H1 (cell line): Measurements from ENCODE around the gene IRX4. TPM values are rescaled to one million over a fixed set of nuclear protein-coding genes. Genes with fewer than 3 reads are reported as not detected.
A peak's percentile ranks its signal among the peaks of the same experiment; 100 is the strongest.

Experiments
- CTCF ChIA-PET: fragments of 300-600 bp; sonication (Branson Sonifier 250); formaldehyde crosslinking; loops from one replicate; lab custom pipeline; 2021; ENCODE audit not compliant: partially characterized antibody; lab: Charles Lee
- POLR2A ChIA-PET: fragments of 300-600 bp; sonication (Branson Sonifier 250); formaldehyde crosslinking; loops from one replicate; lab custom pipeline; 2021; ENCODE audit warnings: inconsistent platforms; ENCODE audit not compliant: partially characterized antibody; lab: Charles Lee
- DNase-seq, 2 experiments: peaks; one replicate each; pipeline versions ENCODE4 v3.0.0 to v3.0.0-alpha.2; 2010 to 2022; ENCODE audit warnings: low spot score in 2 of 2, low read depth in 1 of 2, mixed read lengths in 1 of 2
- FAIRE-seq: peaks from 2 replicates; lab custom pipeline; 2011; peaks lifted over from hg19 to GRCh38; lab: Jason Lieb, UNC
- H2AFZ ChIP-seq: 2 replicates; pipeline ENCODE4 v1.8.1; 2012; ENCODE audit warnings: low read length, inconsistent platforms
- H2AK5ac ChIP-seq: 2 replicates; pipeline ENCODE4 v1.6.1; 2013; ENCODE audit warnings: low read depth, low read length
- H2BK120ac ChIP-seq: replicated peaks from 2 replicates; pipeline ENCODE3; 2013; ENCODE audit warnings: low read depth, low read length, inconsistent platforms
- H2BK12ac ChIP-seq: 2 replicates; pipeline ENCODE4 v1.6.1; 2013; ENCODE audit warnings: low read depth, low read length
- H2BK15ac ChIP-seq: 2 replicates; pipeline ENCODE4 v1.6.1; 2013; ENCODE audit warnings: low read length
- H2BK20ac ChIP-seq: 2 replicates; pipeline ENCODE4 v1.6.1; 2013; ENCODE audit warnings: low read length
- H2BK5ac ChIP-seq: 2 replicates; pipeline ENCODE4 v1.6.1; 2013; ENCODE audit warnings: low read depth, low read length
- H3K14ac ChIP-seq: 2 replicates; pipeline ENCODE4 v1.6.1; 2013; ENCODE audit warnings: inconsistent platforms; ENCODE audit not compliant: insufficient read length
- H3K18ac ChIP-seq: 2 replicates; pipeline ENCODE4 v1.6.1; 2013; ENCODE audit warnings: low read length; ENCODE audit errors: extremely low read depth
- H3K23ac ChIP-seq: 2 replicates; pipeline ENCODE4 v1.6.1; 2013; ENCODE audit warnings: inconsistent platforms; ENCODE audit not compliant: insufficient read length
- H3K23me2 ChIP-seq: 2 replicates; pipeline ENCODE4 v1.6.1; 2013; ENCODE audit warnings: low read depth, low read length
- H3K27ac ChIP-seq: 2 replicates; pipeline ENCODE4 v1.6.1; 2011; ENCODE audit warnings: low read depth, low read length, inconsistent platforms
- H3K27me3 ChIP-seq, 4 experiments: replicated peaks in 1 of 4; 1 replicate in 1 of 4; 2 replicates in 3 of 4; pipeline versions ENCODE4 v1.6.1 to v1.8.1; 2011 to 2013; ENCODE audit warnings: low read length in 3 of 4, mild to moderate bottlenecking in 3 of 4, inconsistent platforms in 2 of 4, mixed read lengths in 2 of 4, moderate library complexity in 1 of 4; ENCODE audit not compliant: control insufficient read depth in 3 of 4, insufficient read depth in 3 of 4; ENCODE audit errors: extremely low read depth in 1 of 4
- H3K36me3 ChIP-seq, 4 experiments: 2 replicates each; pipeline versions ENCODE4 v1.6.1 to v1.8.1; 2011 to 2013; ENCODE audit warnings: mild to moderate bottlenecking in 4 of 4, low read length in 3 of 4, moderate library complexity in 2 of 4, control low read depth in 1 of 4, inconsistent platforms in 1 of 4; ENCODE audit not compliant: insufficient read depth in 4 of 4, control insufficient read depth in 2 of 4
- H3K4ac ChIP-seq: replicated peaks from 2 replicates; pipeline ENCODE3; 2013; ENCODE audit warnings: low read length, low read depth, mixed read lengths, inconsistent platforms; ENCODE audit not compliant: insufficient read length
- H3K4me1 ChIP-seq, 4 experiments: replicated peaks in 1 of 4; 1 replicate in 1 of 4; 2 replicates in 3 of 4; pipeline versions ENCODE4 v1.6.1 to v1.8.1; 2011 to 2013; ENCODE audit warnings: low read length in 3 of 4, inconsistent platforms in 2 of 4, mixed read lengths in 1 of 4; ENCODE audit not compliant: insufficient read depth in 4 of 4, control insufficient read depth in 3 of 4
- H3K4me2 ChIP-seq, 2 experiments: 2 replicates each; pipeline versions ENCODE4 v1.6.1 to v1.8.1; 2011 to 2013; ENCODE audit warnings: low read depth in 2 of 2, low read length in 2 of 2, control low read depth in 1 of 2, inconsistent platforms in 1 of 2, mild to moderate bottlenecking in 1 of 2; ENCODE audit not compliant: insufficient read depth in 1 of 2
- H3K4me3 ChIP-seq, 4 experiments: fragments of 200-600, 300-600 bp in 1 of 4; sonication (generic), shearing (Covaris generic), sonication (Bioruptor Twin) in 1 of 4; 2 replicates each; pipeline versions ENCODE4 v1.5.1 to v1.8.1; 2011 to 2016; ENCODE audit warnings: low read length in 4 of 4, low read depth in 3 of 4, control low read depth in 2 of 4, inconsistent platforms in 2 of 4, mild to moderate bottlenecking in 2 of 4, mixed read lengths in 1 of 4, moderate library complexity in 1 of 4; ENCODE audit not compliant: insufficient read depth in 2 of 4; ENCODE audit errors: extremely low read depth in 1 of 4
- H3K56ac ChIP-seq: replicated peaks from 2 replicates; pipeline ENCODE3; 2013; ENCODE audit warnings: low read depth, mild to moderate bottlenecking, mixed read lengths, low read length, inconsistent platforms; ENCODE audit not compliant: insufficient read length
- H3K79me1 ChIP-seq: 2 replicates; pipeline ENCODE4 v1.6.1; 2013; ENCODE audit warnings: low read depth, low read length, control low read depth
- H3K79me2 ChIP-seq, 2 experiments: 2 replicates each; pipeline versions ENCODE4 v1.6.1 to v1.8.1; 2012 to 2013; ENCODE audit warnings: low read length in 2 of 2, mild to moderate bottlenecking in 2 of 2, inconsistent platforms in 1 of 2; ENCODE audit not compliant: insufficient read depth in 2 of 2, control insufficient read depth in 1 of 2
- H3K9ac ChIP-seq, 4 experiments: replicated peaks in 1 of 4; 1 replicate in 1 of 4; 2 replicates in 3 of 4; pipeline versions ENCODE4 v1.6.1 to v1.8.1; 2011 to 2013; ENCODE audit warnings: low read depth in 3 of 4, low read length in 3 of 4, control low read depth in 2 of 4, mild to moderate bottlenecking in 2 of 4, moderate library complexity in 2 of 4, inconsistent platforms in 1 of 4; ENCODE audit errors: extremely low read depth in 1 of 4
- H3K9me3 ChIP-seq, 2 experiments: 2 replicates each; pipeline versions ENCODE4 v1.6.1 to v1.8.1; 2012 to 2013; ENCODE audit warnings: mild to moderate bottlenecking in 2 of 2, moderate library complexity in 2 of 2, control low read depth in 1 of 2, inconsistent platforms in 1 of 2, low read depth in 1 of 2, low read length in 1 of 2, mixed read lengths in 1 of 2; ENCODE audit not compliant: insufficient read depth in 2 of 2
- H4K20me1 ChIP-seq, 2 experiments: replicated peaks in 1 of 2; 2 replicates each; pipeline versions ENCODE3 to v1.8.1; 2011 to 2013; ENCODE audit warnings: inconsistent platforms in 2 of 2, low read length in 2 of 2, mild to moderate bottlenecking in 1 of 2; ENCODE audit not compliant: insufficient read depth in 2 of 2, control insufficient read depth in 1 of 2
- H4K5ac ChIP-seq: 2 replicates; pipeline ENCODE4 v1.6.1; 2013; ENCODE audit warnings: low read length, low read depth, mixed read lengths, inconsistent platforms; ENCODE audit not compliant: insufficient read length
- H4K8ac ChIP-seq: 2 replicates; pipeline ENCODE4 v1.8.0; 2013; ENCODE audit warnings: mild to moderate bottlenecking, moderate library complexity, low read length, inconsistent platforms; ENCODE audit not compliant: insufficient read depth; ENCODE audit errors: extremely low read depth
- H4K91ac ChIP-seq: replicated peaks from 2 replicates; pipeline ENCODE3; 2013; ENCODE audit warnings: low read length, mixed read lengths, inconsistent platforms; ENCODE audit not compliant: insufficient read length
- ASH2L ChIP-seq: fragments of 200-600, 300-600 bp; sonication (generic); IDR thresholded peaks from one replicate; pipeline ENCODE4 v1.7.1; 2017; ENCODE audit warnings: low read length
- CREB1 ChIP-seq: IDR thresholded peaks from 2 replicates; pipeline ENCODE4 v1.6.1; 2012; ENCODE audit warnings: inconsistent platforms
- CTBP2 ChIP-seq: IDR thresholded peaks from 2 replicates; pipeline ENCODE4 v1.7.0; 2011; ENCODE audit warnings: borderline replicate concordance, mild to moderate bottlenecking, moderate library complexity, mixed read lengths, low read length; ENCODE audit not compliant: insufficient read depth, insufficient read length
- EZH2 ChIP-seq: fragments of 200-600 bp; sonication (generic); IDR thresholded peaks from 2 replicates; pipeline ENCODE4 v1.7.1; 2012; ENCODE audit warnings: low read depth, mild to moderate bottlenecking, moderate library complexity, low read length, inconsistent platforms; ENCODE audit not compliant: severe bottlenecking
- RBBP5 ChIP-seq: IDR thresholded peaks from 2 replicates; pipeline ENCODE4 v1.7.1; 2012; ENCODE audit warnings: low read depth, mild to moderate bottlenecking, inconsistent platforms, low read length, moderate library complexity, borderline replicate concordance
- SP1 ChIP-seq: IDR thresholded peaks from 2 replicates; pipeline ENCODE4 v1.6.1; 2011; ENCODE audit warnings: low read depth, low read length
- SP2 ChIP-seq: IDR thresholded peaks from 2 replicates; pipeline ENCODE4 v1.6.1; 2012; ENCODE audit warnings: mild to moderate bottlenecking, low read length, inconsistent platforms
- SP4 ChIP-seq: IDR thresholded peaks from 2 replicates; pipeline ENCODE4 v1.6.1; 2012; ENCODE audit warnings: low read length, inconsistent platforms
- TCF12 ChIP-seq: IDR thresholded peaks from 2 replicates; pipeline ENCODE4 v1.6.1; 2011; ENCODE audit warnings: low read depth, mild to moderate bottlenecking, low read length
- WGBS, 2 experiments: shearing (Covaris generic) in 1 of 2; methylation state at CpG; one replicate each; pipeline versions ENCODE4 v1.1.6 to v1.1.7; 2013 to 2015; ENCODE audit warnings: low lambda C conversion rate in 2 of 2, mixed read lengths in 2 of 2, inconsistent platforms in 1 of 2, low coverage in 1 of 2, missing lambda C conversion rate in 1 of 2; ENCODE audit not compliant: insufficient replicate concordance in 2 of 2, insufficient coverage in 1 of 2, insufficient read length in 1 of 2; ENCODE audit errors: extremely low coverage in 1 of 2, missing lambda C conversion rate in 1 of 2; 5-methylcytosine and 5-hydroxymethylcytosine counted together
- polyA plus RNA-seq, 7 experiments: library from polyadenylated mRNA; depleted of rRNA in 3 of 7; stranded (reverse) in 5 of 7; unstranded in 2 of 7; fragments of >200 nt in 5 of 7; fragments of 200-250 nt in 2 of 7; gene quantifications; 1 replicate in 5 of 7; 2 replicates in 1 of 7; 4 replicates in 1 of 7; pipeline versions ENCODE4 v1.2.1 to v1.2.3, GENCODE V29; 2011 to 2013; ENCODE audit warnings: missing spikeins in 2 of 7, mixed read lengths in 2 of 7
- total RNA-seq: library from RNA; stranded (reverse); fragmentation: NEBNext Ultra II Directional; extraction: Animal tissue kit (Norgen Biotek cat#: 25700); gene quantifications from 2 replicates; pipeline ENCODE4 v1.2.1, GENCODE V29; 2021
- TF ChIP-seq, protein P1 (sequence below): IDR thresholded peaks from 2 replicates; pipeline ENCODE4 v1.6.1; 2012; ENCODE audit warnings: low read length, inconsistent platforms

Gene IRX4
- total and polyA plus RNA-seq, 2 of the 8 experiments (the other 6 are each of a cell fraction or from before 2014, with no cell fraction given) = 0.45 to 1.2 TPM

DNA sequence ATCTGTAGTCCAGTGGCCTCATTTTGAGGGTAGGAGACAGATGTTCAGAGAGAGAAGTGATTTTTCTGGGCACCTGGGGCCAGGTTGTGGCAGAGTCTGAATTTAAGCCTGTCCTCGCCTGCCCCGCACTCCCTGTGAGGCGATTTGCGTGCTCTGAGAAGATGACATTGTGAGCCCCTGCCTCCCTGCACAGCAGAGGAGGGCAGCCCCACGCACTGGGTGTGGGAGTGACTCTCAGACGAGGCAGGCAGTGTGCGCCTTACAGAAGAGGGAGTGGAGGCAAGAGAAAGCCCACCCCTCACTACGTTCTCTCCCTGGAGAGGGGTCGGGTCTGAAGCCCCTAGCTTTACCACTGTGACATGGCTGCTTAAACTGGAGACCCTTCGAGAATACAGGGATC is 35.7 kb downstream of the IRX4 start:
- H3K56ac ChIP-seq = no peak overlapping the region
- no peak overlapping the region for H3K23ac ChIP-seq
- peaks cover 0 to 15% (median 10%) of the 10 kb centered on the region in 4 experiments; a peak in 5 of 7 replicates for H3K4me1 ChIP-seq
- no peak overlapping the region for H4K5ac ChIP-seq
- no peak overlapping the region for H2BK12ac ChIP-seq
- no peaks in the 10 kb centered on the region for H3K36me3 ChIP-seq
- H3K27ac ChIP-seq = no peak overlapping the region
- 83% methylated on average over 10 of the region's 10 CpGs; no CpG with 5 or more reads in 1 of the 2 experiments for WGBS, 2 experiments
- H3K79me2 ChIP-seq = no peaks in the 10 kb centered on the region
- ChIA-PET CTCF (interaction anchor here (0.6 to 1.2 kb wide), 2 partner anchors 13 to 15 kb away, joined by 3 read pairs; no protein-coding TSS in a partner anchor), POLR2A (no interaction called here)
- H3K14ac ChIP-seq = no peak overlapping the region
- H2AK5ac ChIP-seq = no peak overlapping the region
- FAIRE-seq = no peak
- peaks cover 6% of the 10 kb centered on the region; the same call in 1 of the 2 replicates for H3K23me2 ChIP-seq
- H4K8ac ChIP-seq = no peak overlapping the region
- H2BK15ac ChIP-seq = peak overlapping the region; percentile 88; the same call in 1 of the 2 replicates
- H2BK120ac ChIP-seq = no peak overlapping the region
- H3K79me1 ChIP-seq = no peaks in the 10 kb centered on the region
- no peak for DNase-seq
- no peak overlapping the region for H2BK20ac ChIP-seq
- H3K9ac ChIP-seq = no peak overlapping the region
- no peak overlapping the region for H3K4me3 ChIP-seq
- peaks cover 0 to 2% of the 10 kb centered on the region in 2 experiments for H4K20me1 ChIP-seq
- no peak overlapping the region for H3K4me2 ChIP-seq
- no peaks in the 10 kb centered on the region for H3K9me3 ChIP-seq
- H4K91ac ChIP-seq = no peak overlapping the region
- H2BK5ac ChIP-seq = no peak overlapping the region
- no peak overlapping the region for H3K18ac ChIP-seq
- peaks cover 7 to 45% (median 33%) of the 10 kb centered on the region in 4 experiments for H3K27me3 ChIP-seq
- no peak overlapping the region for H3K4ac ChIP-seq
- H2AFZ ChIP-seq = no peak overlapping the region
- no peak for TF ChIP-seq EZH2
- TF ChIP-seq RBBP5 = no peak
- TF ChIP-seq TCF12 = no peak
- no peak for TF ChIP-seq CTBP2
- TF ChIP-seq SP1 = no peak
- TF ChIP-seq ASH2L = no peak
- TF ChIP-seq, protein P1, sequence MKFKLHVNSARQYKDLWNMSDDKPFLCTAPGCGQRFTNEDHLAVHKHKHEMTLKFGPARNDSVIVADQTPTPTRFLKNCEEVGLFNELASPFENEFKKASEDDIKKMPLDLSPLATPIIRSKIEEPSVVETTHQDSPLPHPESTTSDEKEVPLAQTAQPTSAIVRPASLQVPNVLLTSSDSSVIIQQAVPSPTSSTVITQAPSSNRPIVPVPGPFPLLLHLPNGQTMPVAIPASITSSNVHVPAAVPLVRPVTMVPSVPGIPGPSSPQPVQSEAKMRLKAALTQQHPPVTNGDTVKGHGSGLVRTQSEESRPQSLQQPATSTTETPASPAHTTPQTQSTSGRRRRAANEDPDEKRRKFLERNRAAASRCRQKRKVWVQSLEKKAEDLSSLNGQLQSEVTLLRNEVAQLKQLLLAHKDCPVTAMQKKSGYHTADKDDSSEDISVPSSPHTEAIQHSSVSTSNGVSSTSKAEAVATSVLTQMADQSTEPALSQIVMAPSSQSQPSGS = no peak
- no peak for TF ChIP-seq SP4
- TF ChIP-seq SP2 = no peak
- TF ChIP-seq CREB1 = no peak
